Measurements from ENCODE around the gene ARID1B.

The ARID1B gene

DNA sequence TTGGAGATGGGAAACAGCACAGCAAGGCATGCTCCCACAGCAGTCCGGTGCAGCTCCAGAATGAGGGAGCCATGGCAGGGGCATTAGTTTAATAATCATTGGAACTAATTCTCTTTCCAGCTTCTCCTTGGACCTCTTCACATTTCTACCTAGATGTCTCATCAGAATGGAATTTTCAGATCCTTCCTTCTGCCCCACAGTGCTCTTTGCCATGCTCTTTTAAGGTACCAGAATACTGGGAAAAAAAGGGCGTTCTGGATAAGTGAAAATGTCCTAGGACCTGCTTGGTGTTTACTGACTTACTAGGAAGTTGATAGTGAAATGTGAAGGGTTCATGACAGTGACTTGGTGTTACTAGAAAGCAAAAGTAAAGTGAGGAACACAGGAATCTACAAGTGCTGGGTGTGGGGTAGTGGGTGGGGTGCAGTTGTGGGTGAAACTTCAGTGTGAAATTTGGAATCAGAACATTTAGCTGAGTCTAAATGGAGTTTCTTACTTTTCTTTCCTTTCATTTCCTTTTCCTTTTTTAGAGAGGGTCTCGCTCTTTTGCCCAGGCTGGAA, 207.1 kb downstream of the ARID1B start:
- DNase-seq (ENCODE audit: low read depth, low spot score): no peak

- DNase-seq (ENCODE audit: low read depth, low spot score): no peak
Measured at GRCh38 chr6:156985309-156985708, 208.1 kb downstream of the ARID1B start.

DNA sequence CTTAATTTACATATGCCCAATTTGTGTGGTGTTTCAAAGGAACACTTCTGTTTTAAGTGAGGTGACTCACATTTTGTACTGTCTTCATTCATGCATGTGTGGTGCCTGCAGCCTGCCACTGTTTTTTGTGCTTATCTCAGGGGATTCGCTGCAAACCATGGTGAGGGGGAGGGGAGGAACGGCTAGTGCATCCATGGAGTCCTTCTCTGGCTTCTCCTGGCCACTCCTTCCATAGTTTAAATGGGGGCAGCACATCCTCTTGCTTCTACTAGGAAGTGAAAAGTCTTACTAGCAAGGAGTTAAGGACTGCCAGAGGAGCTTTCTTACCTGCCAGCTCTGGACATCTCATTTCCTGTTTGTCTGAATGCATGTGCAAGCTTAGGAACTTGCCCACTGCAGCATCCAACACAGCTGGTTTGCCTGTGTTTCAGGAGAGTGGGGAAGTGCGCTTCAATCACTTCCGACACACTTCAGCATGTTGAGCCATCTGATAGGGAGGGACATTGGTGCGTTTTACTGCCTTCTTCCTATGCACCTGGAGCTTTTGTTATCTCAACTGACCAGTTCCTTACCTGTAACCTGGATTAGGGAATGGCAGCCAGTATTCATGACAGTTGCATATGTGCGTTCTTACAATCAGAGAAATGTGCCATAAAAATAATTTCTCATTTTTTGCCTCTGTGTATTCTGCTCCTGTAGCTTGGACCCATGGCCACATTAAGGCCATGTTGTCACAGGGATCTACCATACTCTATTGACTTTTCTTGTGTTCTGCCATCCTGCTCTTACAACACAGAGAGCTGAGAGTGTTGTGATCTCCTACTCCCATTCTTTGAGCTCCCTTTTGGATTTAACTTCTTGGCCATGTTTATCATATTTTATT, 211.3 kb downstream of the ARID1B start:
- DNase-seq (ENCODE audit: low read depth, low spot score): peak; percentile 63

DNA sequence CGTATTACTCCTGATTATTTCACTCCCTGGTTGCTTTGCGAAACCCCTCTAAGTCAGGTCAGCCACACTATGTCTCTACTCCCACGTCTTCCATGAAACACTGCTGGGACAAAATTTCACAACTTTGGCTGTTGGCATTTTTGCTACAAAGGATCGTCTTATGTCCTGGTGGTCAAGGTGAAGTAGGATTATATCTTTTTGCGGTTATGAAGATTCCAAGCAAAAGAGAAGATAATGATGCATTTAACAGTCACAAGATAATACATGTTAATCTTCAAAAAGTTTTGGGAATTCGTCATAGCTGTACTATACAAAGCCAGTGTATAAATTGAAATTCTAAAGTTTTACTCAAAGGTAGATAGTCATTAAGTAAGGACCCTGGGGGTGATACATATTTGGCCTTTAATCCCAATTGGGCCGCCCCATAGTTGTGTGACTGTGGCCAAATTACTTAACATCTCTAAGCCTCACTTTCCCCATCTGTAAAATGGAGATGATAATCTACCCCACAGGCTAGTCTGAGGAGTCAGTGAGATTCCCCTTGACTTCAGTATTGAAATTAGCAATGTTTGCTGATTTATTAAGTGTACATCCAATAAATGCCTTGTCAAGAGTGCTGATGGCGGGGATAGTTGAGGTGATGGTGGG, 212.1 kb downstream of the ARID1B start:
- DNase-seq (ENCODE audit: low read depth, low spot score): no peak

GRCh38 chr6:156992020-156992804, 215.0 kb downstream of the ARID1B start:
- DNase-seq (ENCODE audit: low read depth, low spot score): no peak

DNA sequence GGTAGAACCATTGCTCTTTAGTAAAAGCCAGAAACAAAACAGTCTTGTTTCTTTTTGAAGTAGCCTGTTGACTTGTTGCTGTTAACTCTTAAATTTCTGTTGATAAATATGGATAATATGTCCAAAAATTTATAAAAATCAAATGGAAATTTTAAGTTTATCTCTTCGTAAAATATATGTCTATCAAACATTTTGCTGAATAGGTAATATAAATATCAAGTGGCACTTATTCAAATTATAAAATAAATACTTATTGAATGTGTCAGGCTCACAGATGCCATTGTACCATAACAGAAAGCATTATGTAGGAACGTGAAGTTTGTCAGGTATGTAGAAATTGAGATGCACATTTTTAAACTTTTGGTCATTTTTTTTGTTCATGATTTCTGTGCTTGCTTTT, 216.5 kb downstream of the ARID1B start:
- DNase-seq (ENCODE audit: low read depth, low spot score): no peak

GRCh38 chr6:156994215-156995076, 217.3 kb downstream of the ARID1B start:
- no peak for DNase-seq (ENCODE audit: low read depth, low spot score)

- no peak for DNase-seq (ENCODE audit: low read depth, low spot score)
Measured at GRCh38 chr6:156995502-156995901, 218.3 kb downstream of the ARID1B start.

- no peak for DNase-seq (ENCODE audit: low read depth, low spot score)
Measured at GRCh38 chr6:156996265-156996664, 219.1 kb downstream of the ARID1B start.

- DNase-seq (ENCODE audit: low read depth, low spot score): no peak
Measured at GRCh38 chr6:156998794-156999330, 221.7 kb downstream of the ARID1B start.

DNA sequence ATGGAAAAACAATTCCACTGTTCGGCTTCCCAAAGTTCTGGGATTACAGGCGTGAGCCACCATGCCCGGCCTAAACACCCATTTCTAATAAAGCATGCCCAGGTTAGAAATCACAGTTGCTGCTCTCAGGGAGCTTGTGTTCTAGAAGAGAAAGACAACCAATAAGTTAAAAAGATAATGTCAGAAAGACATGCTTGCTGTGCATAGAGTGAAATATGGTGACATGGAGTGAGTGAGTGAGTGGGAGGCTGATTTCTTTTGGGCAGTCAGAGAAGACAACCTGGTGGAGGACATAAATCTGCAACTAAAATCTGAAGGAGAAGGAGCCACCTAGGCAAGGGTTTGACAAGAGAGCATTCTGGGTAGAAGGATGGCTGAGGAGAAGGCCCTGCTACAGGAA, 222.6 kb downstream of the ARID1B start:
- no peak for DNase-seq (ENCODE audit: low read depth, low spot score)

GRCh38 chr6:157001716-157002115, 224.5 kb downstream of the ARID1B start:
- no peak for DNase-seq (ENCODE audit: low read depth, low spot score)

DNA sequence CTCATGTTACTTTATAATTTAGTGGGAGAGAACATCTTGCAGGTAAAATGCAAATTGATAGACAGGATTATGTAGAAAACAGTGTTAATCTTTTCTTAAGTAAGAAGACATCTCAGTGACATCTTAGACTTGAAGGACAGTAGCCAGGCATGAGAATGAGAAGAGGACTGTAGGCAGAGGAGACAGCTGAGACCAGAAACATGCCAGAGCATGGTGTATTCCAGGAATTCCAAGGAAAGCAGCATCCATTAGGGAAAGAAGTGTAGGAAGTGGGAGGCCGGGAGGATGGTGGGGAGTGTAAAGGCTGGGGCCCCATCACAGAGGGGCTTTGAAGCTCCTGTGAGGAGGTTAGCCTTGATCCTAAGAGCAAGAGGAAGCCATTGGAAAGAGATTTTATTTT, 225.6 kb downstream of the ARID1B start:
- no peak for DNase-seq (ENCODE audit: low read depth, low spot score)

DNA sequence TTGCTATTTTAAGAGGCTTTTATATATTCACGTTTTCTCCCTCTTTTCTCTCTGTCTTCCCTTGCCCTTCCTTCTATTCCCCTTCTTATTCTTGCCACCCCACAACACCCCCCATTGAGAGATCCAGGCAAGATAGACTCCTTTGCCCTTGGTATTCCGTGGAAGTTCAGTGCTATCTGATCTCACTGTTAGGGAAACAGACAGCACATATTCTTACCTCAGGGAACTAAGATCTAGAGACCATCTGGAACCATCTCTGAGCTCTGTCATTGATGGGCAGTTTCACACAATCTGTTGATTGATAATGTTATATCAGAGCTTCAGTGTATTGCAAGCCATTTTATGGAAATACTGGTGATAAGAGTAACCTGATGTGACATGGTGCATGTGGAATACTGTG, 228.8 kb downstream of the ARID1B start:
- no peak for DNase-seq (ENCODE audit: low read depth, low spot score)

- DNase-seq (ENCODE audit: low read depth, low spot score): no peak
Measured at GRCh38 chr6:157008568-157008967, 231.4 kb downstream of the ARID1B start.

DNA sequence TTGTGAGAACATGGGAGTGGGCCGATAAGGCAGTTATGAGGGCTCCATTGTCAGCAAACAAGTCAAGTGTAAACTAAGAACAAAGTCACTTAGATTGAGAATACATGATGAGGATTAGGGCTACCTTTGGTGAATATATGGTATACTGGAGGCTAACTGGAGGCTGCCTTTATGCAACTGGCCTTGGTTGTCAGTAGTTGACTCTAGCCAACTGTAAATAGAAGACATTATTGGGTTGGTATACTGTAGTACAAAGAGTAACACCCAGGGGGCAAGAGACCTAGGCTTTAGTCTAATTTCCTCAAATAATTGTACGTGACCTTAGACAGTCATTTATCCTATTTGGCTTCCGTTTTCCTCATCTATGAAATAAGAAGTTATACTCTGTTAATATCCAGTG, 235.2 kb downstream of the ARID1B start:
- DNase-seq (ENCODE audit: low read depth, low spot score): no peak

DNA sequence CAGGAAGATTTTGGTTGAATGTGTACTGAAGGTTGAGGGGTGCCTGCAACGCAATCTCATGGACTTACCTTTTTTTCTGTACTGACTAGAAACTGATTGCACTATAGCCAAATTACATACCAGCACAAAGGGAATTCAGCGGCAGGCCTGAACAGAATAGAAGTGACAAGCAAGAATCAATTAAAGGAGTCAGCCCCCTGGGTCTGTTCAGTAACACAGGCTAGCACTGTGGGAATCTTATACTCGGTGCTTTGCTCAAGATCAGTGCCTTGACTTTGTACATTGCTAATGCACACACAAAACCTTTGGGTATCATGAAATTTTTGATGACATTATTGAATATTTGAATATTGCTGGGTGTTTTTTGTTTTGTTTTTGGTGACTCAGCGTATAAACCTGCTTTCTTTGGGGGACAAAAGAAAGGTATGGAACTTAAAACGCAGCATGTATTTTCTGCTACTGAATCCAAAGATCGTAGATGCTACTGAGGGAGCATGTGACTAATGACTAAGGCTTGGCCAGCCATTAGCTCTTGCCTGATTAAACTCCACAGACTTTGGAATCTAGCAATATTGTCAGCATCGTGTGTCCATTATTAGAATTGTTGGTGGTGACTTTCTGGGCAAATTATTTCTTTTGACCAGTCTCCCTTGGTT, 236.6 kb downstream of the ARID1B start:
- peak; percentile 63 for DNase-seq (ENCODE audit: low read depth, low spot score)

DNA sequence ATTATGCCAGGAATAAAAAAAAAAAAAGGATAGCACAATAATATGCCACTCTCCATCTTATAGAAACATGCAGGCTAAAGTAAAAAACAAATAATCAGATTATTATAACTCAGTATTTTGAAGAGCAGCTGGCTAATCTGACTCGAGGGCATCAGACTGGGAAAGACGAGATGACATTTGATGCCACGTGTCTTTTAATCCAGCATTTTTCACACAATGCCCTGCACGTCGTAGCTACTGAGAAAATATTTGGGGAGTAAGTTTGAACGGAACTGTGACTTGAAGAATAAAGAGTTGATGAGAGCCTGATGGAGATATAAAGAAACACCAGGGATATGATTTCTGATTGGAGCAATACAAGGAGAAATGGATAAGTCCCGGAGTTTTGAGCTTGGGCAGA, 237.7 kb downstream of the ARID1B start:
- no peak for DNase-seq (ENCODE audit: low read depth, low spot score)

- DNase-seq (ENCODE audit: low read depth, low spot score): no peak
Measured at GRCh38 chr6:157017022-157017421, 239.8 kb downstream of the ARID1B start.

DNA sequence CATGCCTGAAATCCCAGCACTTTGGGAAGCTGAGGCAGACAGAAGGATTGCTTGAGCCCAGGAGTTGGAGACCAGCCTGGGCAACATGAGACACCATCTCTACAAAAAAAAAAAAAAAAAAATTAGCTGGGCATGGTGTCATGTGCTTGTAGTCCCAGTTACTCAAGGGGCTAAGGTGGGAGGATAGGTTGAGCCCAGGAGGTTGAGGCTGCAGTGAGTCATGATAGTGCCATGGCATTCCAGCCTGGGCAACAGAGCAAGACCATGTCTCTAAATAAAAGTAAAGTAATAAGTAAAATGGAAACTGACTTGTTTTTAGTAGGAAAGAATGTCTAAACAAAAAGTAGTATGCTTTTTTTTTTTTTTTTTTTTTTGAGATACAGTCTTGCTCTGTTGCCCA, 240.7 kb downstream of the ARID1B start:
- no peak for DNase-seq (ENCODE audit: low read depth, low spot score)

Measured in astrocyte of the hippocampus (primary cell).